Activated CD4-positive, alpha-beta memory T cell treated with anti-CD3 and anti-CD28 coated beads for 36 hours (primary cell): ENCODE data around the gene SMCO3. TPM values are rescaled to one million over a fixed set of nuclear protein-coding genes. Genes with fewer than 3 reads are reported as not detected.

Experiments
- CTCF ChIA-PET: fragments of 350-600 bp; sonication (Branson Sonifier 250); formaldehyde crosslinking; loops from one replicate; lab custom pipeline; 2021; ENCODE audit warnings: antibody characterized with exemption, inconsistent platforms; lab: Charles Lee
- POLR2A ChIA-PET: fragments of 350-600 bp; sonication (Branson Sonifier 250); formaldehyde crosslinking; loops from one replicate; lab custom pipeline; 2021; ENCODE audit warnings: antibody characterized with exemption; lab: Charles Lee
- DNase-seq: peaks from one replicate; pipeline ENCODE4 v3.0.0-alpha.2; 2020
- H3K27ac Mint-ChIP-seq: one replicate; pipeline ENCODE4 v1.8.0; 2021; ENCODE audit warnings: mixed read lengths
- H3K27me3 Mint-ChIP-seq: one replicate; pipeline ENCODE4 v1.8.0; 2021; ENCODE audit warnings: mixed read lengths
- H3K36me3 Mint-ChIP-seq: one replicate; pipeline ENCODE4 v1.8.0; 2021; ENCODE audit warnings: mixed read lengths
- H3K4me1 Mint-ChIP-seq: one replicate; pipeline ENCODE4 v1.8.0; 2021; ENCODE audit warnings: low read depth, mixed read lengths
- H3K4me3 Mint-ChIP-seq: one replicate; pipeline ENCODE4 v1.8.0; 2021; ENCODE audit warnings: mild to moderate bottlenecking, mixed read lengths
- H3K9me3 Mint-ChIP-seq: one replicate; pipeline ENCODE4 v1.8.0; 2021; ENCODE audit warnings: mixed read lengths
- intact Hi-C: fragments of 100-400 bp; cut with micrococcal nuclease; formaldehyde crosslinking; loops from one replicate; pipeline ENCODE4 v1.15.1; 2023
- total RNA-seq, 2 experiments: library from RNA; stranded (reverse); gene quantifications; one replicate each; pipeline ENCODE4 v1.2.3, GENCODE V29; 2021

Gene SMCO3
- total RNA-seq: not detected

DNA sequence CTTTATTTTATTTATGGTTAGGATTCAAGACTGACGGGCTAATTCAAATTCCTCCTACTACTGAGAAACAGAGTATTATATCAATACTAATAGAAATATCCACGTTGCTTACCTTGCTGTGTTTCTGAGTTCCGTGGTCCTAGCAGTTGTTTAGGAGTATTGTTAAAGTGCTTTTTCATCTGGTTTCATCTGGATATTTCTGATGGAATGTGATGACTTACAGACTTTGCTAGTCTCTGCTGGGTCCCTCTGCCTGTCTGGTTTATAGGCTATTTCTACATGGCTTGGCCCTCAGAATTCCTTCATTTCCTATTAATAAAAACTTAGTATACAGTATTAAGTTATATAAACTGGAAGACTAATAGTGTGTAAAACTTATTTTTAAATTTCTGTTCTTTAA, at the start of gene SMCO3:
TSS of gene SMCO3 (minus strand) at position 169 of the 400 bp plus-strand sequence. CDS start 7,502 bp downstream, outside the sequence.
- ChIA-PET POLR2A (no interaction called here), CTCF (no interaction called here)
- peaks cover 2% of the 10 kb centered on the region for H3K27me3 Mint-ChIP-seq
- H3K27ac Mint-ChIP-seq: no peak within 1 kb of the TSS
- peaks cover 16% of the 10 kb centered on the region for H3K4me1 Mint-ChIP-seq
- intact Hi-C loops: no loop called here
- peaks cover 5% of the 10 kb centered on the region for H3K9me3 Mint-ChIP-seq
- H3K36me3 Mint-ChIP-seq: peaks cover 3% of the 10 kb centered on the region
- no peak within 1 kb of the TSS for H3K4me3 Mint-ChIP-seq
- DNase-seq: no peak

DNA sequence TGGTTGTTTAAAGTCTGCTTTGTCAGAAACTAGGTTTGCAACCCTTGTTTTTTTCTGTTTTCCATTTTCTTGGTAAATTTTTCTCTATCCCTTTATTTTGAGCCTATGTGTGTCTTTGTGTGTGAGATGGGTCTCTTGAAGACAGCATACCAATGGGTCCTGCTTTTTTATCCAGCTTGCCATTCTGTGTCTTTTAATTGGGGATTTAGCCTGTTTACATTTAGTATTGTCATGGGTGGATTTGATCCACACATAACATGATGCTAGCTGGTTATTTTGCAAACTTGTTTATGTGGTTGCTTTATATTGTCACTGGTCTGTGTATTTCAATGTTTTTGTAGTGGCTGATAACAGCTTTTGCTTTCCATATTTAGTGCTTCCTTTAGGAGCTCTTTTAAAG, 46.5 kb upstream of the SMCO3 start:
- ChIA-PET CTCF (no interaction called here), POLR2A (no interaction called here)
- Mint-ChIP-seq H3K4me1 (no peaks in the 10 kb centered on the region), H3K36me3 (peaks cover 4% of the 10 kb centered on the region), H3K4me3 (no peak overlapping the region), H3K27me3 (no peaks in the 10 kb centered on the region), H3K27ac (no peak overlapping the region), H3K9me3 (peaks cover 35% of the 10 kb centered on the region)
- no peak for DNase-seq
- intact Hi-C loops: no loop called here

DNA sequence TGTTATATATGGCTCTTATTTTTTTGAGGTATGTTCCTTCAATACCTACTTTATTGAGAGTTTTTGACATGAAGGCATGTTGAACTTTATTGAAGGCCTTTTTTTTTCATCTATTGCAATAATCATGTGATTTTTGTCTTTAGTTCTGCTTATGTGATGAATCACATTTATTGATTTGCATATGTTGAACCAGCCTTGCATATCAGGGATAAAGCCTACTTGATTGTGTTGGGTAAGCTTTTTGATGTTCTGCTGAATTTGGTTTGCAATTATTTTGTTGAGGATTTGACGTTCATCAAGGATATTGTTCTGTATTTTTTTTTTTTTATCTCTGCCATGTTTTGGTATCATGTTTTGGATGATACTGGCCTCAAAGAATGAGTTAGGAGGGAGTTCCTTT, 44.5 kb upstream of the SMCO3 start:
- H3K27me3 Mint-ChIP-seq: no peaks in the 10 kb centered on the region
- peaks cover 4% of the 10 kb centered on the region for H3K36me3 Mint-ChIP-seq
- no peaks in the 10 kb centered on the region for H3K4me1 Mint-ChIP-seq
- no peak for DNase-seq
- peaks cover 35% of the 10 kb centered on the region for H3K9me3 Mint-ChIP-seq
- no peak overlapping the region for H3K27ac Mint-ChIP-seq
- ChIA-PET POLR2A (no interaction called here), CTCF (no interaction called here)
- intact Hi-C loops: no loop called here
- H3K4me3 Mint-ChIP-seq: no peak overlapping the region

DNA sequence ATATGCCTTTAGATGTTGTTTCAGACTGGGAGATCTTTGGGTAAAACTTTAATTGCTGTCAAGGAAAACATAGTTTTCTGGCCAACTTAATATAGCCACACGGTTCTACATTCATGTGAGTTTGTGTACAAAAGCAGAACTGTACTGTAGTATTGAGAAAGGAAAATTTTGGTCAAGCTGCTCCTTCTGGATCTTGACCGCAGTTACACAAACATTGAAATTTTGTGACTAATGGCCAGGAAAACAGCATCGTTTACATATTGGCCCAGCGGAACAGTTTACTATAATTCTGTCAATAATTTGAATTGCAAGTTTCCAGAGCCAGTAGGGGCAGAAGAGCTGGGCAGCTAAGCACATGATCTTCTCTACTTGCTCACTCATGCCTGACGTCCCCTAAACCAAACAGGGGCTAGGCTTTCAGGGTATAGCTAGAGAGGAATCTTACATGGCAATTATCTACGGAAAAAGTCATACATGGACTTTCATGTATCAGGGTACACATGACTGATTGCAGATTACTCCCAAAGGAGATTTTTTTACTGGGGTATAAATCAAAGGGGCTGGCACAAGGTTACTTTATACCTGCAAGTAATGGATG, 40.7 kb upstream of the SMCO3 start:
- peaks cover 15% of the 10 kb centered on the region for H3K9me3 Mint-ChIP-seq
- no peak for DNase-seq
- ChIA-PET CTCF (interaction anchor here (1.3 to 1.7 kb wide), 2 partner anchors 15 to 141 kb away, joined by 3 read pairs; no protein-coding TSS in a partner anchor), POLR2A (no interaction called here)
- no peak overlapping the region for H3K4me3 Mint-ChIP-seq
- H3K36me3 Mint-ChIP-seq: no peaks in the 10 kb centered on the region
- intact Hi-C loops: no loop called here
- H3K27ac Mint-ChIP-seq: no peak overlapping the region
- H3K4me1 Mint-ChIP-seq: no peaks in the 10 kb centered on the region
- H3K27me3 Mint-ChIP-seq: no peaks in the 10 kb centered on the region

DNA sequence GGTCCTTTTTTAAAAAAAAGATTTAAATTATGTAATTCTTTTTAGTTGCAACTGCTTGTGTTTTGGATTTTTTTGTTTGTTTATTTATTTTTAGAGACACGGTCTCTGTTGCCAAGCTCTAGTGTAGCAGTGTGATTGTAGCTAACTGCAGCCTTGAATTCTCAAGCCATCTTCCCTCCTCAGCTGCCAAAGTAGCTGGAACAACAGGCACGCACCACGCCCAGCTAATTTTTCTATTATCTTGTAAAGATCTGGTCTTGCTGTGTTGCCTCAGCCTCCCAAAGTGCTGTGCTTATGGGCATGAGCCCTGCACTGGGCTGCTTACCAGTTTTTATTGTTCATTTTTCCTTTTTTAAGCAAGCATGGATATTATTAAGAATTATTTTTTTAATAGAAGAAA, 40.0 kb upstream of the SMCO3 start:
- no peaks in the 10 kb centered on the region for H3K27me3 Mint-ChIP-seq
- ChIA-PET CTCF (interaction anchor here (1.0 to 1.7 kb wide), 2 partner anchors 9 to 16 kb away, joined by 3 read pairs; no protein-coding TSS in a partner anchor), POLR2A (no interaction called here)
- no peaks in the 10 kb centered on the region for H3K36me3 Mint-ChIP-seq
- H3K4me3 Mint-ChIP-seq: no peak overlapping the region
- peaks cover 9% of the 10 kb centered on the region for H3K9me3 Mint-ChIP-seq
- intact Hi-C loops: no loop called here
- DNase-seq: no peak
- no peak overlapping the region for H3K27ac Mint-ChIP-seq
- H3K4me1 Mint-ChIP-seq: no peaks in the 10 kb centered on the region

DNA sequence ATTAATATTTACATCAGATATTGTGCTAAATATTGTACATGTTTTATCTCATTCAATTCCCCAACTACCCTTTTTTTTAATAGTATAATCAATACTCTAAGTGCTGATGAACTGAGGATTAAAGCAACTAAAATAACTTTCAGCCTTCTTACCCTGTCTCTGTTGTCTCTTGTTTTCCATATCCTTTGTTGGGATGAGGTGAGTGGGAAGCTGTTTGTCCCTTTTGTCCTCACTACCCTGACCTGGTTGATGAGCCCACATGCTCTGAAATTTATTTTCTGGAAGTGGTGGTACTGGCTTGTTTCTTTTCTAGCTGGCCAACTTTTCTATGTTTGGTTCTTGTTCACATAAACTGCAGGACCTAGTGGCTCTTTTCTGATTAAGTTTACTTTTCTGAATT, 38.9 kb upstream of the SMCO3 start:
- H3K36me3 Mint-ChIP-seq: no peaks in the 10 kb centered on the region
- no peak overlapping the region for H3K27ac Mint-ChIP-seq
- no peak overlapping the region for H3K4me3 Mint-ChIP-seq
- H3K27me3 Mint-ChIP-seq: no peaks in the 10 kb centered on the region
- no peak for DNase-seq
- intact Hi-C loops: no loop called here
- no peaks in the 10 kb centered on the region for H3K4me1 Mint-ChIP-seq
- ChIA-PET POLR2A (no interaction called here), CTCF (interaction anchor here (0.6 to 2.0 kb wide), 2 partner anchors 142 to 174 kb away, joined by 3 to 6 read pairs; no protein-coding TSS in a partner anchor)
- H3K9me3 Mint-ChIP-seq: peaks cover 9% of the 10 kb centered on the region

DNA sequence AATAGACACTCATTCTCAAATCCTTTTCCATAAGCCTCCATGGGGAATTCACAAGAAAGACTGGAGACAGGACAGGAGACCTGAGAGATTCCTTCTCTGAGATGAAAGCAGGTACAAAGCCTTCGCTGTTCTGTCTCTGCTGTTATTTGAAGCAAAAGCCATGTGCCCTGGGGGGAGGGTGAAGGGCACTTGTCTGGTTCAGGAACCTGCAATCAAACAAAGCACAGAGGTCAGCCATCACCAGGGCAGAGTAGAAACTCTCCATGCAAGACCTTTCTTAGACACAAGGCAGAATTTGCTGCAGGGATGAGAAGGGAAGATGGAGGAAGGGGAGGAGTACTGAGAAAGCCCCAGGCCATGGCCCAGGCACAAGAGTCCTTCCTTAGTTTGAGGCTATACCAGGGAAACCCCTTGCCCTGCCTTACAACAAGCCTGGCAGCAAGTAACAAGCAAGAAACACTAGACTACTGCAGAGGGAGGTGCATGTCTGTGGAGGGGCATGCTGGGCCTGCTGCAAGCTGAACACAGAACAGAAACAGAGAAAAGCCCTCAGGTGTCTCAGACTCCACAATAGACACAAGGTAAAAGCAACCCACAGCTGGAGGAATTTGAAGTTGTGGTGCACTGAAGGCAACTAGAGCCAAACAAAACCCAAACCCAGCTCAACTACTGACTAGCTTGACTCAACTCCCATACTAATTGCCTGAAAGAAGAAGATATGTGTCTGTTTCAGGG, 37.1 kb upstream of the SMCO3 start:
- intact Hi-C loops: no loop called here
- no peak for DNase-seq
- Mint-ChIP-seq H3K4me3 (no peak overlapping the region), H3K27ac (no peak overlapping the region), H3K9me3 (no peaks in the 10 kb centered on the region), H3K36me3 (no peaks in the 10 kb centered on the region), H3K27me3 (no peaks in the 10 kb centered on the region), H3K4me1 (no peaks in the 10 kb centered on the region)
- CTCF ChIA-PET: interaction anchor here (1.3 to 2.0 kb wide), 3 partner anchors 144 to 371 kb away, joined by 3 to 6 read pairs (median 5); partner anchors contain the start of gene RERG
- POLR2A ChIA-PET: no interaction called here

DNA sequence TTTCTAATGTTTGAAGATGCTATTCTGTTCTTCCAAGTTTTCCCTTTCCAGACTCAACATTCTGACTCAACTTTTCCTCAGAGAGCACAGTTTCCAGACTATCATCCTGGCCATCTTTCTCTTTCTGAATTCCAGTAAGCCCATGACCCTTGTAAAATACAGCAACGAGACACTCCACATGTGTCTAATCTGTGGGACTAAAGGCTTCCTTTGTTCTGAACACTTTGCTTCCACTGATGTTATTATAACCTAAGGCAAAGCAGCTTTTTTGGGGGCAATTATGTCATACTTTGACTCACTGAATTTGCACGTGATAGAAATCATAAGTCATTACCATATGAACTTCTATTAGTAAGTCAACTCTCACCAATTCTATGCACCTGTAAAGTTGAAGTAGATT, 35.7 kb upstream of the SMCO3 start:
- intact Hi-C loops: no loop called here
- POLR2A ChIA-PET: no interaction called here

DNA sequence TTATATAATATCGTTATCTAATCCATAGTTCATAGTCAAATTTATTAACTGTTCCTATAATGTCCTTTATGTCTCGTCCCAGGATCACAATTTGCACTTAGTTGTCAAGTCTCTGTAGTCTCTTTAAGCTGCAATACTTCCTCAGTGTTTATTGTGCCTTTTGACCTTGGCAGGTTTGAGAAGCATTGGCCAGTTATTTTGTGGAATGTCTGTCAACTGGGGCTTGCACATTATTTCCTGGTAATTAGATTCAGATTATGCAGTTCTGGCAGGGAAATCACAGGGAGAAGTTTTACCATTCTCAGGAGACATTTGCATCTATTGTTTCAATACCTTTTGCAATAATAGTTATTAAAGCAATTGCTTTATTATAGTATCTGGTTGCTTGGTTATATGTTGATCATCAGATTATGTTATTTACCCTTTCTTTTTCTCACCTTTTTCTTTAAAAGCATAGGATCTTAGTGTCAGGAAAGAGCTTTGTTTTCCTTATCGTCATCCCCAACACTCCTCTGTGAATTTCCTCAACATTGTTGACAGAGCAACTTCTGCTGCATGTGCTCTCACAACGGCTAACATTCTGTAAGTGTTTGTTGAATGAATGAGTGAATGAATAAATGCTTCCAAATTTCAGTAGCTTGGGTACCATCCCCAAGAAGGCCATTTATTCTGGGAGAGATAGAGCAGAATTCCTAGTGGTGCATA, 33.0 kb upstream of the SMCO3 start:
- ChIA-PET CTCF (interaction anchor here (1.0 to 7.0 kb wide), 5 partner anchors 124 to 374 kb away, joined by 3 to 121 read pairs (median 10); partner anchors contain the start of gene RERG), POLR2A (no interaction called here)
- Mint-ChIP-seq H3K27ac (no peak overlapping the region), H3K4me1 (no peaks in the 10 kb centered on the region), H3K36me3 (no peaks in the 10 kb centered on the region), H3K27me3 (no peaks in the 10 kb centered on the region), H3K9me3 (no peaks in the 10 kb centered on the region), H3K4me3 (no peak overlapping the region)
- intact Hi-C loops: loop anchor here (2.0 kb wide), 1 partner anchor 54 kb away; no protein-coding TSS in a partner anchor
- no peak for DNase-seq

More for the DNA sequence above, 35.7 kb upstream of the SMCO3 start:
- Mint-ChIP-seq H3K27ac (no peak overlapping the region), H3K36me3 (no peaks in the 10 kb centered on the region), H3K9me3 (no peaks in the 10 kb centered on the region), H3K4me3 (no peak overlapping the region), H3K27me3 (no peaks in the 10 kb centered on the region), H3K4me1 (no peaks in the 10 kb centered on the region)
- no peak for DNase-seq
- CTCF ChIA-PET: interaction anchor here (1.3 to 7.0 kb wide), 4 partner anchors 126 to 372 kb away, joined by 3 to 121 read pairs (median 14); partner anchors contain the start of gene RERG

DNA sequence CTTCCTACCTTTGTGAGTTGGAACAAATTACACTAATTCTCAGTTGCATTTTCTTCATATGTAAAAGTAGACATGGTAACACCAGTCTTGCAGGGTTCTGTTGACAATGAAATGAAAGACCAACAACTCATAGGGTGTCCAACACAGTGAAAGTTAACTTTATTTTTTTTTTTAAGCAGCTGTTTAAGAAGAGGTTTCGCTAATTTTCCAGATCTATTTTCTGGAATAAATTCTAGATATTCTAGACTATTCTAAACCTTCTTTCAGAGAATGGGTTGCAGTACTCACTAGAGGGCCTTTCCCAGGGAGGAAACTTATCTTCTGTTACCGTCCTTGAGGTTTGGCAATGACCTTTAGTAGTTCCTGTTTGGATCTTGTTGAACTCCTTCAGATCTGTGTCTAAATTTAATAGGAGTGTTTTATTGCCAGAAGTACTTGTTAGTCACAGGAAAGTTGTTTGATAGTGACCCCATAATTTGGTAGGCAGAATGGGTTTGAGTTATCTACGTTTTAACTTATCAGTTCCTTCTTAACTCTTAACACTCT, 32.1 kb upstream of the SMCO3 start:
- Mint-ChIP-seq H3K27me3 (no peaks in the 10 kb centered on the region), H3K36me3 (no peaks in the 10 kb centered on the region), H3K4me3 (no peak overlapping the region), H3K27ac (no peak overlapping the region), H3K9me3 (no peaks in the 10 kb centered on the region), H3K4me1 (no peaks in the 10 kb centered on the region)
- POLR2A ChIA-PET: no interaction called here
- CTCF ChIA-PET: interaction anchor here (0.5 to 7.0 kb wide), 19 partner anchors 9 to 375 kb away, joined by 3 to 121 read pairs (median 4); partner anchors contain the start of gene RERG
- intact Hi-C loops: loop anchor here (2.0 kb wide), 1 partner anchor 55 kb away; no protein-coding TSS in a partner anchor
- no peak for DNase-seq

DNA sequence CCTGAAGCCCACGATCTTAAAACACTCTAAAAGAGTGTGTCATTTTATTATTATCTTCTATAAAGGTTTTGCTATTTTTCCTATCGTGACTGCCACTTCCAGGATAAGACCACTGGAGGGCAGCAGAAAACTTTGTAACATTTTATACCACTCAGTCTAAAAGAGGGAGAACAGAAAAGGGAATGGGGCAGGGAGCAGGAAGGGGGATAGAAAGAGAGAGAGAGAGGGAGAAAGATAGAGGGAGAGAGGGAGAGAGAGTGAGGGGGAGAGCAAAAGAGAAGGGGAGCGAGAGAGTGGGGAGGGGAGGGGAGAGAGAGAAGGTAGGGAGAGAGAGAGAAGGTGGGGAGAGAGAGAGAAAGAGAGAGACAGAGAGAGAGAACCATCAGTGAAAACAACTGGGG, 31.4 kb upstream of the SMCO3 start:
- Mint-ChIP-seq H3K9me3 (no peaks in the 10 kb centered on the region), H3K4me1 (no peaks in the 10 kb centered on the region), H3K27ac (no peak overlapping the region), H3K4me3 (no peak overlapping the region), H3K27me3 (no peaks in the 10 kb centered on the region), H3K36me3 (no peaks in the 10 kb centered on the region)
- ChIA-PET CTCF (interaction anchor here (0.6 to 7.0 kb wide), 15 partner anchors 8 to 376 kb away, joined by 3 to 121 read pairs (median 4); partner anchors contain the start of gene RERG), POLR2A (no interaction called here)
- intact Hi-C loops: loop anchor here (1.0 to 2.0 kb wide), 3 partner anchors 122 to 375 kb away; partner anchors contain the start of gene RERG
- peak; percentile 43 for DNase-seq
